ENCODE measurements around the gene SFMBT1.

SFMBT1 gene

GRCh38 chr3:52860424-52860768 lies 185.5 kb downstream of the SFMBT1 start:
- Mint-ChIP-seq H3K36me3 (ENCODE audit: low read depth) (peaks cover 28% of the 10 kb centered on the region), H3K27me3 (ENCODE audit: low read depth, poor library complexity) (peaks cover 4% of the 10 kb centered on the region), H3K4me3 (no peak overlapping the region), H3K9me3 (peaks cover 32% of the 10 kb centered on the region), H3K4me1 (no peaks in the 10 kb centered on the region), H3K27ac (no peak overlapping the region)
- no peak for DNase-seq
- no peak for TF ChIP-seq CTCF (IDR thresholded peaks at IDR 0.05)

DNA sequence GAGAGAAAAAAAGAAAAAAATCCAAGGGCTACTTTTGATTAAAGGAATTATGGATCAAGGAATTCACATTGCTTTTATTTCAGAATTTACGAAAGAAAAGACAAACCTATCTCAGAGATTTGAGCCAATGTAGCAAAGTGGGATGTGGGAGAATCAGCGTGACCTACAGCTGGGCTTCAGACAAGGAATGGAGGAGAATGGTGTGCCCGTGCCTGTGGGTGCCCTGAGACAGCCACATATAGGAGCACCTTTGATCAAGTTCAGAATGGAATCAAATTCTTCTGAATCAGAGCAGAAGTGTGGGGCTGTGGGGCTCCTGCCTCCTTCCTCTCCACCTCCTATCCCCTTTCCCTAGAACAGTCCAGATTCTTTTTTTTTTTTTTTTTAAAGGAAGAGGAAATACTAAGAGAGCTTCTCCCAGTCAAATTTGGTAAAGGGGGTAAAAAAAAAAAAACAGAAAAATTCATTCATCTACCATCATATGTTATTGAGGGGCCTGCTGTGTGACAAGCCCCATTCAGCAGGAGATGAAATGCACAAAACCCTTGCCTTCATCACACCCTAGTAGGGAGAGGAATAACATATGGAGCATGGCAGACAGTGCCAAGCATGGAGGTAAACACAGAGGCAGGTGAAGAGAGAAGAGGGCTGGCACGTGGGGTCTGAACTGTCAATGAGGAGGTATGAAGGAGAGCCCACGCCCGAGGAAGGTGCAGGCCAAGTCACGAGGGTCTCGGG lies 186.0 kb downstream of the SFMBT1 start:
- H3K36me3 Mint-ChIP-seq (ENCODE audit: low read depth) = peaks cover 25% of the 10 kb centered on the region
- no peak for TF ChIP-seq CTCF (IDR thresholded peaks at IDR 0.05)
- no peak overlapping the region for H3K4me3 Mint-ChIP-seq
- no peak overlapping the region for H3K27ac Mint-ChIP-seq
- H3K4me1 Mint-ChIP-seq = no peaks in the 10 kb centered on the region
- H3K9me3 Mint-ChIP-seq = peaks cover 26% of the 10 kb centered on the region
- DNase-seq = no peak
- peaks cover 4% of the 10 kb centered on the region for H3K27me3 Mint-ChIP-seq (ENCODE audit: low read depth, poor library complexity)

- Mint-ChIP-seq H3K4me1 (no peaks in the 10 kb centered on the region), H3K27ac (no peak overlapping the region), H3K27me3 (ENCODE audit: low read depth, poor library complexity) (peaks cover 4% of the 10 kb centered on the region), H3K9me3 (peaks cover 7% of the 10 kb centered on the region), H3K36me3 (ENCODE audit: low read depth) (peaks cover 17% of the 10 kb centered on the region), H3K4me3 (no peak overlapping the region)
- DNase-seq = no peak
- no peak for TF ChIP-seq CTCF (IDR thresholded peaks at IDR 0.05)
These were observed 188.0 kb downstream of the SFMBT1 start for GRCh38 chr3:52857864-52858263.

GRCh38 chr3:52857133-52857532 lies 188.7 kb downstream of the SFMBT1 start:
- H3K27ac Mint-ChIP-seq = no peak overlapping the region
- H3K4me3 Mint-ChIP-seq = no peak overlapping the region
- TF ChIP-seq CTCF (IDR thresholded peaks at IDR 0.05) = no peak
- DNase-seq = no peak
- peaks cover 12% of the 10 kb centered on the region for H3K36me3 Mint-ChIP-seq (ENCODE audit: low read depth)
- peaks cover 3% of the 10 kb centered on the region for H3K9me3 Mint-ChIP-seq
- H3K27me3 Mint-ChIP-seq (ENCODE audit: low read depth, poor library complexity) = peaks cover 4% of the 10 kb centered on the region
- no peaks in the 10 kb centered on the region for H3K4me1 Mint-ChIP-seq

- Mint-ChIP-seq H3K27me3 (ENCODE audit: low read depth, poor library complexity) (peaks cover 4% of the 10 kb centered on the region), H3K9me3 (peaks cover 3% of the 10 kb centered on the region), H3K4me1 (no peaks in the 10 kb centered on the region), H3K27ac (no peak overlapping the region), H3K4me3 (no peak overlapping the region), H3K36me3 (ENCODE audit: low read depth) (peaks cover 12% of the 10 kb centered on the region)
- TF ChIP-seq CTCF (IDR thresholded peaks at IDR 0.05) = no peak
- no peak for DNase-seq
These were observed 189.2 kb downstream of the SFMBT1 start for GRCh38 chr3:52856666-52857065.

- H3K27ac Mint-ChIP-seq = no peak overlapping the region
- no peak overlapping the region for H3K4me3 Mint-ChIP-seq
- DNase-seq = no peak
- TF ChIP-seq CTCF (IDR thresholded peaks at IDR 0.05) = no peak
- H3K36me3 Mint-ChIP-seq (ENCODE audit: low read depth) = peaks cover 12% of the 10 kb centered on the region
- no peaks in the 10 kb centered on the region for H3K27me3 Mint-ChIP-seq (ENCODE audit: low read depth, poor library complexity)
- no peaks in the 10 kb centered on the region for H3K4me1 Mint-ChIP-seq
- H3K9me3 Mint-ChIP-seq = peaks cover 3% of the 10 kb centered on the region
These were observed 191.9 kb downstream of the SFMBT1 start for GRCh38 chr3:52854013-52854412.

Measured in nephron progenitor cell (in vitro differentiated cells).